Activated CD8-positive, alpha-beta memory T cell treated with anti-CD3 and anti-CD28 coated beads, Interleukin-2, amount 50 U/mL, for 24 hours (primary cell): ENCODE results near the gene TOB1.
A peak's percentile ranks its signal among the peaks of the same experiment; 100 is the strongest.

Source experiments
- DNase-seq: peaks from one replicate; pipeline ENCODE4 v3.0.0-alpha.2; 2020; ENCODE audit errors: extremely low read depth

TOB1 gene, protein sequence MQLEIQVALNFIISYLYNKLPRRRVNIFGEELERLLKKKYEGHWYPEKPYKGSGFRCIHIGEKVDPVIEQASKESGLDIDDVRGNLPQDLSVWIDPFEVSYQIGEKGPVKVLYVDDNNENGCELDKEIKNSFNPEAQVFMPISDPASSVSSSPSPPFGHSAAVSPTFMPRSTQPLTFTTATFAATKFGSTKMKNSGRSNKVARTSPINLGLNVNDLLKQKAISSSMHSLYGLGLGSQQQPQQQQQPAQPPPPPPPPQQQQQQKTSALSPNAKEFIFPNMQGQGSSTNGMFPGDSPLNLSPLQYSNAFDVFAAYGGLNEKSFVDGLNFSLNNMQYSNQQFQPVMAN

DNA sequence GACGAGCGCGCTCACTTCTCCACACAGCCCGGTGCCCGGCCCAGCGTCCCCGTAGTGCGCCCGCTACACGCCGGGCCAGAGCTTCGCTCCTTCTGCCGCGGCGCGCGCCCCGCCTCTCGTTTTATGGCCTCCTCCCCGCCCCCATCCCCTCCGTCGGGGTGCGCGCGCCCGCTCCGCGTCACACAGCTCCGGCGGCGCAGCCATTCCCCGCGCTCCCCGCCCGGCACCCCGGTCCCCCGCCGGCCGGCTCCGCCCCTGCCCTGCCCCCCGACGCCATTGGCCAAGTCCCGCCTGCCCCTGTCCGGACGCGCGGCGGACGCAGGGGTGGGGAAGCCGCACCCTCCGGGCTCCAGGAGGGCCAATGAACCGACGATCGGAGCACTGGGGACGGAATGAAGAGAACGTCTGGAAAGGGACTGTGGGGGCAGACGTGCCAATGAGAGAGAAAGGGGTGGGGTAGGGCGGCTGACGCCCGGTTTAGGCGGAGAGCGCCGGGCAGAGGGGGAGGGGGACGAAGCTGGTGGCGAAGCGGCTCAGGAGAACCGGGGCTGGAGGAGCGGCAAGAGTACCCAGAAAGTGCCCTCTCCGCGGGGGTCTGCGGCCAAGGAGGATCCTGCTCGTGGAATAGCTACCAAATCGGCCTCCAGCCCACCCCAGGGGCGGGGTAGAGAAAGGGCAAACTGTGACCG is at the start of gene TOB1:
TOB1 (minus strand) TSS at position 94 of the 689 bp plus-strand sequence. CDS start 2,337 bp downstream, outside the sequence.
- DNase-seq: peak; percentile 85

- DNase-seq: no peak
These were observed 48.4 kb upstream of the TOB1 start for GRCh38 chr17:50914505-50915063.

DNA sequence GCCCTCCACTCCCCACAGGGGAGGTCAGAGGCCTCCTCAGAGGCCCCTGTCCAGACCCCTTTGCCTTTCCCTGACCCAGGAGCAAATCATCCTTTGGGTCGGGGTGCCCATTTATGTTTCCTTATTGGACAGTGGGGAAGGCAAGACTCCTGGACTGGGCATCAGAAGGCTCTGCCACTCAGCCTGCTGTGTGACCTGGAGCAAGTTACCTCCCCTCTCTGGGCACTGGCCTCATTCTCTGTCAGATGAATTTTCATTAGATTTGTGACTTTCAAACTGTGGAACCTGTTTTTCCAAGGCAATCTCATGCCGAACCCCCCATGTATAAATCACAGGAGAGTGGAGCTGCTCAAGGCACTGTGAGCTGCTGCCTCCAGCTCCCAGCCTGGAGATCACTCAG is 47.0 kb upstream of the TOB1 start:
- no peak for DNase-seq

DNA sequence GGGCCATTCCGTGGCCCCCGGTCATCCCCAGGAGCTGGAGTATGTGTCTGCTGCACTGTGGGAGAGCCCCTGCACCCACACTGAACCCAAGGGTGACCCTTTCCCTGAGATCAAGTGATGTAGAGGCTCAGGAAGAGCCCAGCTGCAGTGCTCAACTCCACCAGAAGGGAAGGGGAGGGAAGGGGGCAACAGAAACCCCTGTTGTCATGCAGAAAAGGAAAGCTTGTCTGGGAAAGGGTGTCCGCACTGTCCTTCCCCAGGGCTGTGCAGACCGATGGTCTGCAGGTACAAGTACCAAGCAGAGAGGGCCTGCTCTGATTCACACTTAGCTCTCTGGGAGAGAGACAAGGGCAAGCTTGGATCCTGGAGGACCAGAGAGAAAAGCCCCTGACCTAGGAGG is 45.7 kb upstream of the TOB1 start:
- DNase-seq: no peak

- no peak for DNase-seq
These were observed 45.3 kb upstream of the TOB1 start for GRCh38 chr17:50911450-50911849.

- peak; percentile 57 for DNase-seq
These were observed 43.8 kb upstream of the TOB1 start for GRCh38 chr17:50909765-50910605.

GRCh38 chr17:50908860-50909764 is 43.0 kb upstream of the TOB1 start:
- DNase-seq: no peak

DNA sequence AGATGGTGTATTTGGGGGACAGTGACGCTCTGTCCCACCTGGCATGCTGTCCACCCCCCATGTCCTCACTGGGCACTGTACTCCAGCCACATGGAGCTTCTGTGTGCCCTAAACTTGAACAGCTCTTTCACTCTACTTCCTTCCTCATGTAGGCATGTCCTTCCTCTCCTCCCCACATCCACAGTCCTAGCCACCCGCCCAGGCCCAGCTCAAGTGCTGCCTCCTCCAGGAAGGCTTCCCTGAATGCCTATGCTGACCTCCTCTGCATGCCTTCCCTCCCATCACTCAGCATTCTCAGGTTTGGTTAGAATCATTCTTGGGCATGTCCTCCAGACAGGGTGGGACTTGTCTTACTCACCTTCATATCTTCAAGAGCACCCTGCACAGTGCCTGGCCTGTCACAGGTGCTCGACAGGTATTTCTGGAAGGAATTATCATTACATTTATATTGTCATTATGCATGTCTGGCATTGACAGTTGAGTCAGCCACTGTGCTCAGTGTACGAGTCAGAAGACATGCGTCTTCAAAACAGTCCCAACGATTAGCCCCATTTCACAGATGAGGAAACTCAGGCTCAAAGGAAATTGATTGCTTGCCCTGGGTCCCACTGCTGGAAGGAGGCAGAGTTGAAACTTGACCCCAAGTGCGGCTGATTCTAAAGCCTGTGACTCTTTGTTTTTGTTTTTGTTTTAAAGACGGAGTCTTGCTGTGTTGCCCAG is 42.1 kb upstream of the TOB1 start:
- DNase-seq: no peak

DNA sequence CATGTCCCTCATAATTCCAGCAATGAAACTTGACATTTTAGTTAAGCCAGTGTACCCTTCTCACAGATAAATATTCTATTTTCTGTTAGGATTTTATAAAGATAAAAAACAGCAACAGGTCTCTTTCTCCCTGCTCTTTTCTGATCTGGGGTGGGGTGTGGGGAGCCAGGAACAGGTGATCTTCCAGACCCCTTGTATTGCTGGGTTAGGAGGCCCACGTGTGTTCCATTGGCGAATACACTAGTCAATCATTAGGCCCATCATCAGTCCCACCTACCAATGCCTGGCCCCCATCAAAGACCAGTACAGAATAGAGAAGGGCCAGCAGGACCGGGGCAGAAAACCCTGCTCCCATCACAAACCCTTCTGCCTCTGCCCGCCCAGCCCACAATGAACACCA is 40.3 kb upstream of the TOB1 start:
- DNase-seq: no peak

- no peak for DNase-seq
These were observed 39.3 kb upstream of the TOB1 start for GRCh38 chr17:50905460-50905803.

DNA sequence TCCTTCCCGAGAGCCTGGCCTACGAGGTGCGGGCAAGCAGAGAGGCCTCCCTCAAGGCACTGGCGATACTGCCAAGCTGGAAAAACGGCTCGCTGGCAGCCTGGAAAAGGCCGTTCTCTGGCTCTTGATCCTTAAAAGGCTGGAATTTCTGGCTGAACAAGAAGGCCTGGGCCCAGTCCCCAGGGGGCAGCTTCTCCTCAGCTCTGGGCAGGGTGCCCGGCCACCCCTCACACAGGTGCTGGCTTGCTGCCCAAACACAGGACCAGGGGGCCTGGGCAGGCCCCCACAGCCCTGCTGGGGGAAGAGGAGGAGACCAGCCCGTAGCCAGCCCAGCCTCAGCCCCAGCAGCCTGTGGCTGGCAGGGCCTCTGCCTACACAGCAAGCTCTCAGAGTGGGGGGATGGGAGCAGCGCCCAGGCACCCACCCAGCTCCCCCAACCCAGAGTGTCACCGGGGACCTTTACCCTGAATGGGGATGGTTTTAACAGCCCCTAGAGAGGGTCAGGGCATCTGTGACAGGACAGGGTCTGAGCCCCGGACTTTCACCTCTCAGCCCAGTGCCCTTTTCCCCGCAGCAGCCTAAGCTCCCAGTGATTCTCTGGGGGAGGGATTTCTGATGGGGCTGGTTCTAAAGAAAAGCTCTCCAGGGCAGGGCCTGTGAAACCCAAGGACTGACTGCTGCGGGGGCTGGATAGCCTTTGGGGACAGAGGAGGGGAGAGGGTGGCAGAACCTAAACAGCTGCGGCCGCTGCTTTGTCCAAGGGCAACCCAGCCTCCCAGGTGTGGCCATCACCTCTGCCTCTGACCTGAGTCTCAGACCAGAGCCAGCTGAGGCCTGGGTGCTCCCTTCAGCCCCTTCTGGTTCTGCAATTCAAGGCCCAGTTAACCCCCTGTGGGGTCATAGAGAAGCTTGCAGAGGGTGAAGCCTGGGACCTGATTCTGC is 38.6 kb upstream of the TOB1 start:
- DNase-seq: no peak

DNA sequence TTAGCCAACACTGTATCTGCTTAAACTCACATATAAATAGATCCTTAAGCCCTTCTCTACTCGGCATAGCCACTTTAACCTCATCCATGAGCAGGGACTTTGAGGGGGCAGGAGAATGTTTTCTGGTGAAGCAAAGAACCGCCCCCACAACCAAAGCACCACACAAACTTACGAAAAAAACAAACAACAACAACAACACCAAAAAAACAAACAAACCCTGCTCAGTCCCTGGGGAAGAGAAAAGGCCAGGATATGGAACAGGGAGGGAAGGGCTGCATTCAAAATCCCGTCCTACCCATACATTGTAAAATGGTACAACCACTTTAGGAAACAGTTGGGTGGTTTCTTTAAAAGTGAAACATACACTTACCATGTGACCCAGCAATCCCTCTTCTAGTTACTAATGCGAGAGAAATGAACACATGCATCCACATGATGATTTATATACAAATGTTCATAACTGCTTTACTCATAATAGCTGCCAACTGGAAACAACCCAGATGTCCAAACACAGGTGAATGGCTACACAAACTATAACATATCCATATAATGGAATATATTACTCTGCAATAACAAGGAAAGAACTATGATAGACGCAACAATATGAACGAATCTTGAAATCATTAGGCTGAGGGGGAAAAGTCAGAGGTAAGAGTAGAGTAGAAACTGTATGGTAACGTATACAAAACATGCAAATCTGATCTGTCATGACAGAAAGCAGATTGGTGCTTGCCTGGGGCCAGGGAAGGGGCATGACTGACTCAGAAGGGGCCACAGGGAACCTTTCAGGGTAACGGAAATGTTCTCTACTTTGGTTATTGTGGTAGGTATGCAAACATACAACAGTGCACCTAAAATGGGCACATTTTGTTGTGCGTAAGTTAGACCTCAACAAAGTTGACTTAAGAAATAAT is 37.7 kb upstream of the TOB1 start:
- peak; percentile 30 for DNase-seq

GRCh38 chr17:50902372-50903353 is 36.5 kb upstream of the TOB1 start:
- DNase-seq: no peak

- DNase-seq: no peak
These were observed 34.3 kb upstream of the TOB1 start for GRCh38 chr17:50900383-50900892.

DNA sequence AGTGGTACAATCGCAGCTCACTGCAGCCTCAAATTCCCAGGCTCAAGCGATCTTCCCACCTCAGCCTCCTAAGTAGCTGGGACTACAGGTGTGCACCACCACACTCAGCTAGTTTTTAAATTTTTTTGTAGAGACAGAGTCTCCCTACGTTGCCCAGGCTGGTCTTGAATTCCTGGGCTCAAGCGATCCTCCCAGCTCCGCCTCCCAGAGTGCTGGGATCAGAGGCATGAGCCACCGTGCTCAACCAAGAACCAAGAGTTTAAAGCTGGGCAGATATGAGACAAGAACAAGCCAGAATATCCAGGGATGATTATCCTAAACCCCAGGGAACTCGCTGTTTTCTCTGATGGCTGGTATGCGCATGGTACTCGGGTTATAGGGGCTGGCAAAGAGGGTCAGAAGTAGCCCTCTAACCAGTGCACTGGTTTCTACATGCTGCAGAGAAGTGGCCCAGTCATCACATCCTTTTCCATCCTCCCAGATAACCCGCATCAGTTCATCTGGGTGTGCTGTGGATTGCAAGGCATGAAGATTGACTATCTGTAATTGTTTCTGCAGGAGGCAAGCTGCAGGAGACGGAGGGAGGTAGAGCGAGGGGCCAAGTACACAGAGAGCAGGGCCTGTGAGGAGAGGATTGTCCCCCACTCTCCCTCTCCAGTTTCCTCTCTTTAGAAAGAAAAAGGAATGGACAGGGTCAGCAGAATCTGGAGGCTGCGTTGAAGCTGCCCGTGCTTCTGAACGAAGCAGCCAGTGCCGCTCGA is 33.6 kb upstream of the TOB1 start:
- DNase-seq: no peak

DNA sequence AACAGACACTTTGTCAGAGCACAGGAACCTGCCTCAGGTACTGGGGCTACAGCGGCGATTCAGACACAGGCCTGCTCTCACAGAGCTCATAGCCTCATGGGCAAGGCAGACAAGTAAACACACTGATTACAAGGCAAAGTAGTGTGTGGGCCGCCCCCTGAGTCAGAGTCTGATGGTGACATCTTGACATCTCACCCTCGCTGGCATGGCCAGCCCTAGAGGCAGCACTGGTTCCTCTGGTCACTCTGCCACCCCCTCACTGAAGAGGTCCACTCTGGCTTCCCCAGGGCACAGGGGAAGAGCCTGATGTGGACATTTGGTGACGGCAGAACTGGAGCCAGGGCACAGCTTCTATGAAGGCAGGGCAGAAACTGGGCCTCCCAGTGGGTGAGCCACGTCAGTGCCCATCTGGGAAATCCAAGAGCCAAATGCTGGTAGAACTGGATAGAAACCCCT is 32.9 kb upstream of the TOB1 start:
- no peak for DNase-seq
